ENCODE data around the gene TYW1B. TPM values are rescaled to one million over a fixed set of nuclear protein-coding genes. Genes with fewer than 3 reads are reported as not detected.
A peak's percentile ranks its signal among the peaks of the same experiment; 100 is the strongest.
"Not testable (repeated sequence)": the region's sequence is repeated elsewhere in the genome, so short reads cannot be mapped to it uniquely, and the experiment has no call there.

The TYW1B gene
- total and polyA plus RNA-seq, 2 donors (not counting 1 experiment from before 2014, with no cell fraction given), result 4.7 to 6.1 TPM

GRCh38 chr7:72605863-72606431 is 222.1 kb downstream of the TYW1B start:
- DNase-seq (ENCODE audit: low read depth in 2 of 2); H4K20me1 ChIP-seq (ENCODE audit: control insufficient read depth, extremely low read depth, insufficient read depth, low read length); H2AFZ ChIP-seq (ENCODE audit: low read length); H3K4me3 ChIP-seq (replicated peaks in 1 of 4; ENCODE audit: control extremely low read depth in 1 of 4, insufficient read depth in 1 of 4, low read depth in 3 of 4, low read length in 4 of 4); H3K9ac ChIP-seq (ENCODE audit: insufficient read depth, low read length); H3K4me2 ChIP-seq (ENCODE audit: extremely low read depth, insufficient read depth, low read length); H3K79me2 ChIP-seq (ENCODE audit: control insufficient read depth, insufficient read depth, low read length); H3K36me3 ChIP-seq (ENCODE audit: control insufficient read depth, insufficient read depth, low read length); H3K27ac ChIP-seq (ENCODE audit: insufficient read depth, low read length); H3K27me3 ChIP-seq (ENCODE audit: control insufficient read depth, insufficient read depth, low read length); H3K4me1 ChIP-seq (ENCODE audit: control insufficient read depth, extremely low read depth, insufficient read depth, low read length); H3K9me3 ChIP-seq (ENCODE audit: control insufficient read depth, insufficient read depth, low read depth, low read length): not testable (repeated sequence)

- not testable (repeated sequence) for H3K36me3 ChIP-seq (ENCODE audit: control insufficient read depth, insufficient read depth, low read length); H3K27me3 ChIP-seq (ENCODE audit: control insufficient read depth, insufficient read depth, low read length); H3K79me2 ChIP-seq (ENCODE audit: control insufficient read depth, insufficient read depth, low read length); H3K4me2 ChIP-seq (ENCODE audit: extremely low read depth, insufficient read depth, low read length); H4K20me1 ChIP-seq (ENCODE audit: control insufficient read depth, extremely low read depth, insufficient read depth, low read length); H2AFZ ChIP-seq (ENCODE audit: low read length); H3K9ac ChIP-seq (ENCODE audit: insufficient read depth, low read length); H3K4me3 ChIP-seq (replicated peaks in 1 of 4; ENCODE audit: control extremely low read depth in 1 of 4, insufficient read depth in 1 of 4, low read depth in 3 of 4, low read length in 4 of 4); H3K4me1 ChIP-seq (ENCODE audit: control insufficient read depth, extremely low read depth, insufficient read depth, low read length); H3K27ac ChIP-seq (ENCODE audit: insufficient read depth, low read length); H3K9me3 ChIP-seq (ENCODE audit: control insufficient read depth, insufficient read depth, low read depth, low read length)
- peak; percentile 4 to 5 for DNase-seq (ENCODE audit: low read depth in 2 of 2)
These were observed 223.0 kb downstream of the TYW1B start for GRCh38 chr7:72604771-72605611.

- not testable (repeated sequence) for H3K27ac ChIP-seq (ENCODE audit: insufficient read depth, low read length); H3K9ac ChIP-seq (ENCODE audit: insufficient read depth, low read length); H3K4me2 ChIP-seq (ENCODE audit: extremely low read depth, insufficient read depth, low read length); H3K36me3 ChIP-seq (ENCODE audit: control insufficient read depth, insufficient read depth, low read length); H3K9me3 ChIP-seq (ENCODE audit: control insufficient read depth, insufficient read depth, low read depth, low read length); H3K4me3 ChIP-seq (replicated peaks in 1 of 4; ENCODE audit: control extremely low read depth in 1 of 4, insufficient read depth in 1 of 4, low read depth in 3 of 4, low read length in 4 of 4); DNase-seq (ENCODE audit: low read depth in 2 of 2); H4K20me1 ChIP-seq (ENCODE audit: control insufficient read depth, extremely low read depth, insufficient read depth, low read length); H3K27me3 ChIP-seq (ENCODE audit: control insufficient read depth, insufficient read depth, low read length); H2AFZ ChIP-seq (ENCODE audit: low read length); H3K4me1 ChIP-seq (ENCODE audit: control insufficient read depth, extremely low read depth, insufficient read depth, low read length); H3K79me2 ChIP-seq (ENCODE audit: control insufficient read depth, insufficient read depth, low read length)
These were observed 224.5 kb downstream of the TYW1B start for GRCh38 chr7:72603476-72603875.

DNA sequence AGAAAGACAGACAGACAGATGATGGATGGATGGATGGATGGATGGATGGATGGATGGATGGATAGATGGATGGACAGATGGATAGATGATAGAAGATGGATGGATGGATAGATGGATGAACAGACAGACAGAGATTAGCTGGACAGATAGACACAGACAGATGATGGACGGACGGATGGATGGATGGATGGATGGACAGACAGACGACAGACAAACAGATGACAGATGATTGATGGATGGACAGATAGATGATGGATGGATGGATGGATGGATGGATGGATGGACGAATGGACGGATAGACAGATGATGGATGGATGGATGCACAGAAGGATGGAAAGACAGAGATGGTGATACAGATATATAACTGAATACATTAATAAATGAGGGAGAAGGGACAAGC is 224.9 kb downstream of the TYW1B start:
- H3K4me1 ChIP-seq (ENCODE audit: control insufficient read depth, extremely low read depth, insufficient read depth, low read length), result no peaks in the 10 kb centered on the region
- DNase-seq (ENCODE audit: low read depth in 2 of 2), result no peak
- H3K9me3 ChIP-seq (ENCODE audit: control insufficient read depth, insufficient read depth, low read depth, low read length), result no peaks in the 10 kb centered on the region
- H3K4me3 ChIP-seq (replicated peaks in 1 of 4; ENCODE audit: control extremely low read depth in 1 of 4, insufficient read depth in 1 of 4, low read depth in 3 of 4, low read length in 4 of 4), result no peak overlapping the region
- TF ChIP-seq, protein P1, sequence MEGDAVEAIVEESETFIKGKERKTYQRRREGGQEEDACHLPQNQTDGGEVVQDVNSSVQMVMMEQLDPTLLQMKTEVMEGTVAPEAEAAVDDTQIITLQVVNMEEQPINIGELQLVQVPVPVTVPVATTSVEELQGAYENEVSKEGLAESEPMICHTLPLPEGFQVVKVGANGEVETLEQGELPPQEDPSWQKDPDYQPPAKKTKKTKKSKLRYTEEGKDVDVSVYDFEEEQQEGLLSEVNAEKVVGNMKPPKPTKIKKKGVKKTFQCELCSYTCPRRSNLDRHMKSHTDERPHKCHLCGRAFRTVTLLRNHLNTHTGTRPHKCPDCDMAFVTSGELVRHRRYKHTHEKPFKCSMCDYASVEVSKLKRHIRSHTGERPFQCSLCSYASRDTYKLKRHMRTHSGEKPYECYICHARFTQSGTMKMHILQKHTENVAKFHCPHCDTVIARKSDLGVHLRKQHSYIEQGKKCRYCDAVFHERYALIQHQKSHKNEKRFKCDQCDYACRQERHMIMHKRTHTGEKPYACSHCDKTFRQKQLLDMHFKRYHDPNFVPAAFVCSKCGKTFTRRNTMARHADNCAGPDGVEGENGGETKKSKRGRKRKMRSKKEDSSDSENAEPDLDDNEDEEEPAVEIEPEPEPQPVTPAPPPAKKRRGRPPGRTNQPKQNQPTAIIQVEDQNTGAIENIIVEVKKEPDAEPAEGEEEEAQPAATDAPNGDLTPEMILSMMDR (conservative IDR thresholded peaks at IDR 0.05 in 1 of 2, IDR thresholded peaks at IDR 0.05 in 1 of 2; ENCODE audit: low read depth in 1 of 2, low read length in 2 of 2), result no peak
- TF ChIP-seq EZH2 (IDR thresholded peaks at IDR 0.05; ENCODE audit: low read length, missing control alignments), result no peak
- no peaks in the 10 kb centered on the region for H4K20me1 ChIP-seq (ENCODE audit: control insufficient read depth, extremely low read depth, insufficient read depth, low read length)
- H2AFZ ChIP-seq (ENCODE audit: low read length), result no peak overlapping the region
- no peaks in the 10 kb centered on the region for H3K27me3 ChIP-seq (ENCODE audit: control insufficient read depth, insufficient read depth, low read length)
- no peaks in the 10 kb centered on the region for H3K79me2 ChIP-seq (ENCODE audit: control insufficient read depth, insufficient read depth, low read length)
- no peak overlapping the region for H3K27ac ChIP-seq (ENCODE audit: insufficient read depth, low read length)
- H3K36me3 ChIP-seq (ENCODE audit: control insufficient read depth, insufficient read depth, low read length), result no peaks in the 10 kb centered on the region
- no peak overlapping the region for H3K9ac ChIP-seq (ENCODE audit: insufficient read depth, low read length)
- no peak overlapping the region for H3K4me2 ChIP-seq (ENCODE audit: extremely low read depth, insufficient read depth, low read length)

DNA sequence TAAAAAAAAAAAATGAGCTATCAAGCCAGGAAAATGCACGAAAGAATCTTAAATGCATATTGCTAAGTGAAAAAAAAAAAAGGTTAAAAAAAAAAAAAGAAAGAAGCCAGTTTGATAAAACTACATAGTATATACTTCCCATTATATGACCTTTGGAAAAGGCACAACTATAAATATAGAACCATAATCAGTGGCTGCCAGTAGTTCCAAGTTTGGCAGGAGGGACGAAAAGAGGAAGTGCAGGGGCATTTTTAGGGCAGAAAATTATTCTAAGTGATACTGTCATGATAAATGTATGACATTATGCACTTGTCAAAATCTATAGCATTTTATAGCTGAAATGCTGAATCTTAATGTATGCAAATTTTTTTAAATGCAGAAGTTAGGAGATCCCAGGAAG is 226.3 kb downstream of the TYW1B start:
- not testable (repeated sequence) for H3K36me3 ChIP-seq (ENCODE audit: control insufficient read depth, insufficient read depth, low read length); H3K4me3 ChIP-seq (replicated peaks in 1 of 4; ENCODE audit: control extremely low read depth in 1 of 4, insufficient read depth in 1 of 4, low read depth in 3 of 4, low read length in 4 of 4); H2AFZ ChIP-seq (ENCODE audit: low read length); H3K4me2 ChIP-seq (ENCODE audit: extremely low read depth, insufficient read depth, low read length); H3K79me2 ChIP-seq (ENCODE audit: control insufficient read depth, insufficient read depth, low read length); H3K4me1 ChIP-seq (ENCODE audit: control insufficient read depth, extremely low read depth, insufficient read depth, low read length); H4K20me1 ChIP-seq (ENCODE audit: control insufficient read depth, extremely low read depth, insufficient read depth, low read length); H3K27ac ChIP-seq (ENCODE audit: insufficient read depth, low read length); H3K27me3 ChIP-seq (ENCODE audit: control insufficient read depth, insufficient read depth, low read length); H3K9ac ChIP-seq (ENCODE audit: insufficient read depth, low read length); DNase-seq (ENCODE audit: low read depth in 2 of 2); H3K9me3 ChIP-seq (ENCODE audit: control insufficient read depth, insufficient read depth, low read depth, low read length)

GRCh38 chr7:72590023-72590422 is 238.0 kb downstream of the TYW1B start:
- not testable (repeated sequence) for H3K27me3 ChIP-seq (ENCODE audit: control insufficient read depth, insufficient read depth, low read length)

More at GRCh38 chr7:72590023-72590422, 238.0 kb downstream of the TYW1B start:
- not testable (repeated sequence) for H4K20me1 ChIP-seq (ENCODE audit: control insufficient read depth, extremely low read depth, insufficient read depth, low read length); H3K27ac ChIP-seq (ENCODE audit: insufficient read depth, low read length); H3K9ac ChIP-seq (ENCODE audit: insufficient read depth, low read length); H3K9me3 ChIP-seq (ENCODE audit: control insufficient read depth, insufficient read depth, low read depth, low read length); H3K36me3 ChIP-seq (ENCODE audit: control insufficient read depth, insufficient read depth, low read length); H3K4me3 ChIP-seq (replicated peaks in 1 of 4; ENCODE audit: control extremely low read depth in 1 of 4, insufficient read depth in 1 of 4, low read depth in 3 of 4, low read length in 4 of 4); H2AFZ ChIP-seq (ENCODE audit: low read length); H3K79me2 ChIP-seq (ENCODE audit: control insufficient read depth, insufficient read depth, low read length); H3K4me1 ChIP-seq (ENCODE audit: control insufficient read depth, extremely low read depth, insufficient read depth, low read length); H3K4me2 ChIP-seq (ENCODE audit: extremely low read depth, insufficient read depth, low read length)
- DNase-seq (ENCODE audit: low read depth in 2 of 2), result peak; percentile 29 to 50

Data from fibroblast of lung (primary cell).